Upper lobe of left lung (tissue), 6 donors: ENCODE results near the gene C2orf81. TPM values are rescaled to one million over a fixed set of nuclear protein-coding genes. Genes with fewer than 3 reads are reported as not detected.

Experiments
- ATAC-seq, 2 donors: fragments of 200-7000 bp; cut with Tn5 transposase; one replicate each; pipeline ENCODE4 v1.9.1; 2022; ENCODE audit warnings: mild to moderate bottlenecking in 2 of 2, moderate library complexity in 2 of 2; ENCODE audit not compliant: low FRiP score in 2 of 2
- DNase-seq, 2 donors: peaks; one replicate each; pipeline ENCODE4 v3.0.0-alpha.2; 2019 to 2020
- H3K27ac ChIP-seq, 4 donors: fragments of 200-600 bp; sonication (generic); one replicate each; pipeline ENCODE4 v1.5.1; 2016 to 2019
- H3K27me3 ChIP-seq, 4 donors: fragments of 200-600 bp; sonication (generic); one replicate each; pipeline ENCODE4 v1.5.1; 2017 to 2019
- H3K36me3 ChIP-seq, 4 donors: fragments of 200-600 bp; sonication (generic); one replicate each; pipeline ENCODE4 v1.5.1; 2016 to 2019
- H3K4me1 ChIP-seq, 4 donors: fragments of 200-600 bp; sonication (generic); one replicate each; pipeline ENCODE4 v1.5.1; 2018 to 2019
- H3K4me3 ChIP-seq, 4 donors: fragments of 200-600 bp; sonication (generic); one replicate each; pipeline ENCODE4 v1.5.1; 2017 to 2019; ENCODE audit warnings: mild to moderate bottlenecking in 2 of 4, moderate library complexity in 1 of 4
- H3K9me3 ChIP-seq, 4 donors: fragments of 200-600 bp; sonication (generic); one replicate each; pipeline ENCODE4 v1.5.1; 2018 to 2019
- CTCF ChIP-seq, 6 experiments: fragments of 450-650 bp in 4 of 6; fragments of 200-600 bp in 2 of 6; sonication (generic) in 2 of 6; IDR thresholded peaks; one replicate each; pipeline ENCODE4 v1.5.1; 2016 to 2019; ENCODE audit warnings: antibody characterized with exemption in 6 of 6
- EP300 ChIP-seq, 4 donors: sonication (generic); formaldehyde crosslinking; IDR thresholded peaks; one replicate each; pipeline ENCODE4 v1.5.1; 2017; ENCODE audit warnings: antibody characterized with exemption in 4 of 4, control low read depth in 2 of 4
- POLR2A ChIP-seq, 4 donors: fragments of 450-650 bp; IDR thresholded peaks; one replicate each; pipeline ENCODE4 v1.5.1; 2016 to 2017; ENCODE audit warnings: antibody characterized with exemption in 4 of 4, mild to moderate bottlenecking in 2 of 4
- POLR2AphosphoS5 ChIP-seq, 2 donors: sonication (generic); formaldehyde crosslinking; IDR thresholded peaks; one replicate each; pipeline ENCODE4 v1.5.1; 2017; ENCODE audit warnings: antibody characterized with exemption in 2 of 2
- WGBS, 2 donors: methylation state at CpG; one replicate each; pipeline ENCODE4 v1.1.5; 2017 to 2018; 5-methylcytosine and 5-hydroxymethylcytosine counted together
- total RNA-seq, 6 donors: library from RNA; depleted of rRNA in 4 of 6; stranded (reverse); fragments of >200 nt in 4 of 6; gene quantifications; one replicate each; pipeline versions ENCODE4 v1.1.0 to v1.2.1, GENCODE V29; 2016 to 2021
- donor health status: DM: no; HTN: no; CAD: no; lungs with moderate emphysema.
- donor health status: DM: no; HTN: yes; CAD: no; lungs with severe emphysema.

Gene C2orf81
- total RNA-seq, 6 donors from 2014 or later, result 2.6 to 12.3 (median 5.7) TPM

- ATAC-seq, result no peak
- Histone ChIP-seq H3K36me3 (no peaks in the 10 kb centered on the region), H3K4me3 (peak overlapping the region in 3 of 4 donors; percentile 42 to 64 (median 59)), H3K4me1 (peaks cover 22 to 50% (median 30%) of the 10 kb centered on the region in 4 donors), H3K27me3 (peaks cover 0 to 9% (median 3%) of the 10 kb centered on the region in 4 donors), H3K27ac (peak overlapping the region; percentile 74 to 88 (median 84)), H3K9me3 (no peaks in the 10 kb centered on the region)
- WGBS, 2 donors, result 20 to 45% methylated on average over 3 of the region's 3 CpGs
- DNase-seq, result no peak
- TF ChIP-seq POLR2AphosphoS5 (IDR thresholded peaks at IDR 0.05) (no peak), POLR2A (IDR thresholded peaks at IDR 0.05) (no peak), CTCF (IDR thresholded peaks at IDR 0.05) (no peak), EP300 (IDR thresholded peaks at IDR 0.05) (no peak)
Observed at GRCh38 chr2:74439373-74439772, 18.0 kb upstream of the C2orf81 start.

DNA sequence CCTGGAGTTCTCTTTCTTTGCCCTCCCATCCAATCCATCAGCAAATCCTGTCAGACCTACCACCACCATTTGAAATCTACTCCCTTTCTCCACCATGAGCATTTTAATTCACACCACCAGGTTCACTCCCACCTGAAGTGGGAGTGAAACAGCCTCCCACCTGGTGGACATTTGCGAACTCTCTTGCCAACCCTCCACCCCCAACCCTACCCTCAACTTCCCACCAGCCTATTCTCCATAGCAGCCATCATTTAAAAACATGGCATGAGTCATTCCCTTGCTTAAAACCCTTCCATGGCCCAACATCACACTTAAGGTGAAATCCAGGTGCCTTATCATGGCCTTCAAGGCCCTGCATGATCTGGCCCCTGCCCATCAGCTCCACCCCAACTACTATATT is 16.8 kb upstream of the C2orf81 start:
- TF ChIP-seq CTCF (IDR thresholded peaks at IDR 0.05) (no peak), EP300 (IDR thresholded peaks at IDR 0.05) (no peak), POLR2AphosphoS5 (IDR thresholded peaks at IDR 0.05) (no peak), POLR2A (IDR thresholded peaks at IDR 0.05) (no peak)

GRCh38 chr2:74436848-74437695 is 15.7 kb upstream of the C2orf81 start:
- Histone ChIP-seq H3K9me3 (no peaks in the 10 kb centered on the region), H3K27me3 (peaks cover 0 to 7% (median 3%) of the 10 kb centered on the region in 4 donors), H3K4me3 (no peak overlapping the region), H3K4me1 (peaks cover 22 to 41% (median 27%) of the 10 kb centered on the region in 4 donors), H3K36me3 (peaks cover 0 to 3% (median 3%) of the 10 kb centered on the region in 4 donors), H3K27ac (no peak overlapping the region)
- no peak for ATAC-seq
- 71 to 83% methylated on average over 6 of the region's 6 CpGs for WGBS, 2 donors
- TF ChIP-seq POLR2AphosphoS5 (IDR thresholded peaks at IDR 0.05), result no peak
- no peak for TF ChIP-seq CTCF (IDR thresholded peaks at IDR 0.05)
- TF ChIP-seq POLR2A (IDR thresholded peaks at IDR 0.05), result no peak
- TF ChIP-seq EP300 (IDR thresholded peaks at IDR 0.05), result no peak
- no peak for DNase-seq

More for the DNA sequence above, 16.8 kb upstream of the C2orf81 start:
- Histone ChIP-seq H3K4me3 (no peak overlapping the region), H3K27ac (no peak overlapping the region), H3K27me3 (peaks cover 0 to 9% (median 3%) of the 10 kb centered on the region in 4 donors), H3K9me3 (no peaks in the 10 kb centered on the region), H3K36me3 (no peaks in the 10 kb centered on the region), H3K4me1 (peaks cover 22 to 45% (median 27%) of the 10 kb centered on the region in 4 donors)
- DNase-seq, result no peak
- WGBS, 2 donors, result 95 to 100% methylated on average over 1 of the region's 1 CpG
- ATAC-seq, result no peak

GRCh38 chr2:74436111-74436805 is 14.8 kb upstream of the C2orf81 start:
- peaks cover 17 to 33% (median 20%) of the 10 kb centered on the region in 4 donors for H3K4me1 ChIP-seq
- H3K27me3 ChIP-seq, result no peaks in the 10 kb centered on the region
- H3K9me3 ChIP-seq, result no peaks in the 10 kb centered on the region
- peak in 1 of 2 donors; percentile 79 for DNase-seq
- no peak overlapping the region for H3K4me3 ChIP-seq
- TF ChIP-seq EP300 (IDR thresholded peaks at IDR 0.05), result no peak
- no peak for TF ChIP-seq POLR2A (IDR thresholded peaks at IDR 0.05)
- TF ChIP-seq CTCF (IDR thresholded peaks at IDR 0.05), result no peak
- TF ChIP-seq POLR2AphosphoS5 (IDR thresholded peaks at IDR 0.05), result no peak
- H3K36me3 ChIP-seq, result peaks cover 0 to 11% (median 10%) of the 10 kb centered on the region in 4 donors
- no peak overlapping the region for H3K27ac ChIP-seq
- 89 to 91% methylated on average over 29 to 43 of the region's 43 CpGs for WGBS, 2 donors
- no peak for ATAC-seq
